Endothelial cell of umbilical vein (primary cell): Measurements from ENCODE around the gene RAC2. TPM values are rescaled to one million over a fixed set of nuclear protein-coding genes. Genes with fewer than 3 reads are reported as not detected.

Experiments used
- BruUV-seq: library from RNA; stranded (reverse); fragments of 400-500 nt; replicated peaks from 2 replicates; lab custom pipeline; 2021; lab: Mats Ljungman, UMichigan
- CTCF ChIA-PET: fragments of 300-600, 350-600 bp; sonication (Branson Sonifier 250); formaldehyde crosslinking; loops from one replicate; lab custom pipeline; 2021; ENCODE audit warnings: antibody characterized with exemption, inconsistent platforms; lab: Charles Lee
- POLR2A ChIA-PET: fragments of 300-600, 350-600 bp; sonication (Branson Sonifier 250); formaldehyde crosslinking; loops from one replicate; lab custom pipeline; 2021; ENCODE audit warnings: antibody characterized with exemption, inconsistent platforms; lab: Charles Lee
- DNase-seq: peaks from one replicate; pipeline ENCODE4 v3.0.0-alpha.2; 2011; ENCODE audit warnings: low read depth, low spot score
- FAIRE-seq: peaks from 2 replicates; lab custom pipeline; 2011; peaks lifted over from hg19 to GRCh38; lab: Jason Lieb, UNC
- H2AFZ ChIP-seq: 2 replicates; pipeline ENCODE4 v1.6.0; 2012; ENCODE audit warnings: low read depth, low read length, control low read depth, inconsistent platforms
- H3K27ac ChIP-seq: 2 replicates; pipeline ENCODE4 v1.5.1; 2011; ENCODE audit warnings: low read depth, mild to moderate bottlenecking, control low read depth, low read length, moderate library complexity; ENCODE audit not compliant: insufficient read depth
- H3K27me3 ChIP-seq, 2 experiments: 2 replicates each; pipeline versions ENCODE4 v1.6.0 to v1.6.1; 2011; ENCODE audit warnings: low read length in 2 of 2, mixed read lengths in 1 of 2; ENCODE audit not compliant: control insufficient read depth in 2 of 2, insufficient read depth in 2 of 2
- H3K36me3 ChIP-seq, 2 experiments: 2 replicates in 1 of 2; 3 replicates in 1 of 2; pipeline ENCODE4 v1.5.1; 2011; ENCODE audit warnings: low read length in 2 of 2, mild to moderate bottlenecking in 1 of 2, moderate library complexity in 1 of 2; ENCODE audit not compliant: control insufficient read depth in 2 of 2, insufficient read depth in 2 of 2; ENCODE audit errors: extremely low read depth in 1 of 2
- H3K4me1 ChIP-seq: 3 replicates; pipeline ENCODE4 v1.5.1; 2011; ENCODE audit warnings: mild to moderate bottlenecking, low read length; ENCODE audit not compliant: control insufficient read depth, insufficient read depth; ENCODE audit errors: extremely low read depth
- H3K4me2 ChIP-seq: 2 replicates; pipeline ENCODE4 v1.6.1; 2011; ENCODE audit warnings: low read length, control low read depth, mixed read lengths; ENCODE audit not compliant: insufficient read depth
- H3K4me3 ChIP-seq, 3 experiments: fragments of 200-600 bp in 1 of 3; sonication (generic), shearing (Covaris generic) in 1 of 3; replicated peaks in 1 of 3; 2 replicates each; pipeline ENCODE4 v1.5.1; 2011 to 2016; ENCODE audit warnings: control low read depth in 3 of 3, low read length in 3 of 3, mild to moderate bottlenecking in 2 of 3, inconsistent platforms in 1 of 3, low read depth in 1 of 3, moderate library complexity in 1 of 3; ENCODE audit not compliant: insufficient read depth in 1 of 3
- H3K79me2 ChIP-seq: 2 replicates; pipeline ENCODE4 v1.6.0; 2012; ENCODE audit warnings: low read length, inconsistent platforms; ENCODE audit not compliant: control insufficient read depth, insufficient read depth
- H3K9ac ChIP-seq: replicated peaks from 2 replicates; pipeline ENCODE3; 2011; ENCODE audit warnings: low read length, control low read depth; ENCODE audit not compliant: insufficient read depth; ENCODE audit errors: extremely low read depth
- H3K9me1 ChIP-seq: replicated peaks from 3 replicates; pipeline ENCODE4 v1.6.0; 2011; ENCODE audit warnings: mild to moderate bottlenecking, low read length; ENCODE audit not compliant: control insufficient read depth, insufficient read depth; ENCODE audit errors: extremely low read depth
- H3K9me3 ChIP-seq: replicated peaks from 2 replicates; pipeline ENCODE4 v1.5.1; 2012; ENCODE audit warnings: low read length, inconsistent platforms; ENCODE audit not compliant: control insufficient read depth, insufficient read depth
- H4K20me1 ChIP-seq: replicated peaks from 2 replicates; pipeline ENCODE3; 2011; ENCODE audit warnings: mild to moderate bottlenecking, low read length; ENCODE audit not compliant: control insufficient read depth, insufficient read depth; ENCODE audit errors: extremely low read depth
- CTCF ChIP-seq, 2 donors: IDR thresholded peaks; 1 replicate in 1 of 2; 2 replicates in 1 of 2; pipeline ENCODE4 v1.5.1; 2011; ENCODE audit warnings: low read length in 2 of 2, mild to moderate bottlenecking in 2 of 2, moderate library complexity in 2 of 2, control low read depth in 1 of 2, inconsistent platforms in 1 of 2, low read depth in 1 of 2; ENCODE audit not compliant: insufficient read depth in 1 of 2; ENCODE audit errors: extremely low read depth in 1 of 2
- EZH2 ChIP-seq: IDR thresholded peaks from 2 replicates; pipeline ENCODE4 v1.6.1; 2012; ENCODE audit warnings: borderline replicate concordance, low read depth, mild to moderate bottlenecking, moderate library complexity, low read length, inconsistent platforms; ENCODE audit not compliant: severe bottlenecking
- FOS ChIP-seq: IDR thresholded peaks from 2 replicates; pipeline ENCODE4 v1.6.1; 2011; ENCODE audit warnings: mild to moderate bottlenecking, low read length, moderate library complexity, borderline replicate concordance; ENCODE audit not compliant: insufficient read depth
- GATA2 ChIP-seq: IDR thresholded peaks from 2 replicates; pipeline ENCODE4 v1.7.0; 2011; ENCODE audit warnings: low read depth, mild to moderate bottlenecking, moderate library complexity, mixed read lengths, low read length; ENCODE audit not compliant: insufficient read length, insufficient read depth
- JUN ChIP-seq: IDR thresholded peaks from 2 replicates; pipeline ENCODE4 v1.6.1; 2011; ENCODE audit warnings: borderline replicate concordance, low read depth; ENCODE audit not compliant: insufficient read length, insufficient read depth
- MAX ChIP-seq: IDR thresholded peaks from 2 replicates; pipeline ENCODE4 v1.6.1; 2011; ENCODE audit not compliant: insufficient read depth, insufficient read length
- MYC ChIP-seq: IDR thresholded peaks from one replicate; pipeline ENCODE4 v1.6.1; 2011; ENCODE audit warnings: mild to moderate bottlenecking, low read depth, low read length
- POLR2A ChIP-seq: IDR thresholded peaks from 2 replicates; pipeline ENCODE4 v1.6.1; 2012; ENCODE audit warnings: low read depth, mild to moderate bottlenecking, control low read depth, low read length
- POLR2AphosphoS5 ChIP-seq: IDR thresholded peaks from 2 replicates; pipeline ENCODE4 v1.6.1; 2012; ENCODE audit warnings: low read depth, mild to moderate bottlenecking, control low read depth, low read length, moderate library complexity; ENCODE audit not compliant: insufficient read depth
- dilution Hi-C: fragments of 300-500 bp; cut with MboI; formaldehyde crosslinking; loops from one replicate; pipeline ENCODE4 v1.15.0; 2019; ENCODE audit warnings: low sequenced_read_pairs; ENCODE audit not compliant: extremely low pct_ligation_motif_present
- intact Hi-C: fragments of 100-400 bp; cut with micrococcal nuclease; formaldehyde crosslinking; loops from one replicate; pipeline ENCODE4 v1.10.0; 2022
- polyA plus RNA-seq, 4 experiments: library from polyadenylated mRNA; depleted of rRNA in 3 of 4; stranded (reverse) in 3 of 4; unstranded in 1 of 4; fragments of >200 nt; gene quantifications; 2 replicates each; pipeline versions ENCODE4 v1.2.1 to v1.2.3, GENCODE V29; 2011 to 2012; ENCODE audit warnings: missing spikeins in 1 of 4
- total RNA-seq: library from RNA; stranded (reverse); gene quantifications from 2 replicates; pipeline ENCODE4 v1.2.3, GENCODE V29; 2021

The RAC2 gene
- total and polyA plus RNA-seq, 2 donors (not counting 3 experiments of a cell fraction or from before 2014, with no cell fraction given): 122 to 181 TPM

DNA sequence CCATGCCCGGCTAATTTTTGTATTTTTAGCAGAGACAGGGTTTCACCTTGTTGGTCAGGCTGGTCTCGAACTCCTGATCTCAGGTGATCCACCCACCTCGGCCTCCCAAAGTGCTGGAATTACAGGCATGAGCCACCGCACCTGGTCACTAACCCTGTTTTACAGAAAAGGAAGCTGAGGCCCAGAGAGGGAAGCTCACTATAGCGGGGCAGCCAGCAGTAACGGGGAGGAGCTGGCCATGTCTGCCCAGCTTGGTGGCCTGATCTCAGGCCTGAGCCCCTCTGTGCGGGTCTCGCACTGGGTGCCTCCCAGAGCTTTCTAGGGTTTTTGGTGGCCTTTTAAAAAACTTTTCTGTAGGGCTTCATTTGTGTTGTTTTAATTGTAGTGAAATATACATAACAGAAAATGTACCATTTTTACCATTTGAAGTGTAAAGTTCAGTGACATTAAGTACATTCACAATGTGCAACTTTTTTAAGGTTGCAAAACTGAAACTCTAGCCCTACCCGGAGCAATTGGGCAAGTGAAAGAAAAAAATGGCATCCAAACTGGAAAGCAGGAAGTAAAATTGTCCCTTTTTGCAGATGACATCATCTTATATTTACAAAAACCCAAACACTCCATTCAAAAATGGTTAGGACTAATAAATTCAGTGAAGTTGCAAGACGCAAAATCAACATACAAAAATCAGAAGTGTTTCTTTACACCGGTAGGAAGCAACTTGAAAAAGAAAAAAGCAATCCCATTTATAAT is 23.8 kb upstream of the RAC2 start:
- no peak for TF ChIP-seq GATA2
- TF ChIP-seq POLR2AphosphoS5: no peak
- no peak for TF ChIP-seq FOS
- TF ChIP-seq JUN: no peak
- no peak for TF ChIP-seq MYC
- no peak for TF ChIP-seq EZH2
- no peak for TF ChIP-seq MAX
- no peak for TF ChIP-seq CTCF (IDR thresholded peaks at IDR 0.05; ENCODE audit: extremely low read depth in 1 of 2, insufficient read depth in 1 of 2, low read depth in 1 of 2, low read length in 2 of 2)
- TF ChIP-seq POLR2A: no peak
- intact Hi-C loops (loop anchor here (1.0 kb wide), 1 partner anchor 189 kb away; no protein-coding TSS in a partner anchor), dilution Hi-C loops (no loop called here)
- DNase-seq: no peak
- Histone ChIP-seq H4K20me1 (no peaks in the 10 kb centered on the region), H3K9me1 (no peaks in the 10 kb centered on the region), H3K4me3 (no peak overlapping the region), H3K27me3 (no peaks in the 10 kb centered on the region), H3K4me1 (peaks cover 15% of the 10 kb centered on the region), H3K9ac (no peak overlapping the region), H3K36me3 (no peaks in the 10 kb centered on the region), H3K27ac (no peak overlapping the region), H3K4me2 (no peak overlapping the region), H3K9me3 (peaks cover 6% of the 10 kb centered on the region), H3K79me2 (no peaks in the 10 kb centered on the region), H2AFZ (peak overlapping the region; percentile 44)
- CTCF ChIA-PET: interaction anchor here (0.7 to 5.1 kb wide), 13 partner anchors 8 to 189 kb away, joined by 3 to 31 read pairs (median 4); no protein-coding TSS in a partner anchor
- FAIRE-seq: no peak
- no TSS peak for BruUV-seq
- POLR2A ChIA-PET: no interaction called here
